OCI-LY7 (cell line): Measurements from ENCODE around the gene DNAJB7. TPM values are rescaled to one million over a fixed set of nuclear protein-coding genes. Genes with fewer than 3 reads are reported as not detected.
A peak's percentile ranks its signal among the peaks of the same experiment; 100 is the strongest.

Source experiments
- BruUV-seq: library from RNA; stranded (reverse); fragments of 400-500 nt; replicated peaks from 2 replicates; lab custom pipeline; 2021; lab: Mats Ljungman, UMichigan
- CTCF ChIA-PET: fragments of 300-600 bp; sonication (Branson Sonifier 250); formaldehyde crosslinking; loops from one replicate; lab custom pipeline; 2022; ENCODE audit warnings: antibody characterized with exemption; ENCODE audit not compliant: unreplicated experiment; lab: Charles Lee
- POLR2A ChIA-PET: fragments of 300-600 bp; sonication (Branson Sonifier 250); formaldehyde crosslinking; loops from one replicate; lab custom pipeline; 2022; ENCODE audit warnings: antibody characterized with exemption; lab: Charles Lee
- DNase-seq: peaks from one replicate; pipeline ENCODE4 v3.0.0-alpha.2; 2015; ENCODE audit warnings: low spot score
- H2AFZ ChIP-seq: fragments of 200-600 bp; sonication (generic), shearing (Covaris generic); 2 replicates; pipeline ENCODE4 v1.6.1; 2014; ENCODE audit warnings: mild to moderate bottlenecking, antibody characterized with exemption, low read length, moderate library complexity
- H3K27ac ChIP-seq: fragments of 200-600 bp; sonication (generic); 2 replicates; pipeline ENCODE4 v1.5.1; 2014; ENCODE audit warnings: mixed run types, low read depth, mild to moderate bottlenecking, moderate library complexity, low read length, inconsistent platforms; ENCODE audit not compliant: poor library complexity, severe bottlenecking
- H3K36me3 ChIP-seq: fragments of 200-600 bp; sonication (generic); 2 replicates; pipeline ENCODE4 v1.6.1; 2014; ENCODE audit warnings: mild to moderate bottlenecking, antibody characterized with exemption, low read length, moderate library complexity, mixed read lengths; ENCODE audit not compliant: insufficient read depth
- H3K4me1 ChIP-seq: fragments of 200-600 bp; sonication (generic); 2 replicates; pipeline ENCODE4 v1.5.1; 2014; ENCODE audit warnings: mild to moderate bottlenecking, low read length; ENCODE audit not compliant: insufficient read depth, poor library complexity, severe bottlenecking
- H3K4me2 ChIP-seq: fragments of 200-600 bp; sonication (generic); 2 replicates; pipeline ENCODE4 v1.6.1; 2014; ENCODE audit warnings: mild to moderate bottlenecking, low read length
- H3K4me3 ChIP-seq: fragments of 200-600 bp; sonication (generic); 2 replicates; pipeline ENCODE4 v1.5.1; 2014; ENCODE audit warnings: mild to moderate bottlenecking, low read depth, low read length; ENCODE audit not compliant: poor library complexity, severe bottlenecking
- H3K79me2 ChIP-seq: fragments of 200-600 bp; sonication (generic); 2 replicates; pipeline ENCODE4 v1.6.1; 2016; ENCODE audit warnings: low read depth, mild to moderate bottlenecking, low read length, moderate library complexity, mixed read lengths; ENCODE audit not compliant: insufficient read depth
- H3K9me2 ChIP-seq: fragments of 200-600 bp; sonication (generic); 2 replicates; pipeline ENCODE4 v1.6.1; 2016; ENCODE audit warnings: mild to moderate bottlenecking, low read length, mixed read lengths; ENCODE audit not compliant: insufficient read depth
- H3K9me3 ChIP-seq: fragments of 200-600 bp; sonication (generic); 2 replicates; pipeline ENCODE4 v1.6.1; 2014; ENCODE audit warnings: mild to moderate bottlenecking, mixed run types, low read length, mixed read lengths
- H4K20me1 ChIP-seq: fragments of 200-600 bp; sonication (generic); 2 replicates; pipeline ENCODE4 v1.6.1; 2014; ENCODE audit warnings: mild to moderate bottlenecking, antibody characterized with exemption, low read length, moderate library complexity, mixed read lengths; ENCODE audit not compliant: insufficient read depth
- CTCF ChIP-seq: fragments of 200-600 bp; sonication (generic); conservative IDR thresholded peaks from 2 replicates; pipeline ENCODE4 v1.5.1; 2014; ENCODE audit warnings: mild to moderate bottlenecking, antibody characterized with exemption, low read length, moderate library complexity, mixed read lengths
- EZH2phosphoT487 ChIP-seq: fragments of 200-600 bp; sonication (generic); IDR thresholded peaks from 2 replicates; pipeline ENCODE4 v1.6.1; 2018; ENCODE audit warnings: low read depth, borderline replicate concordance, mild to moderate bottlenecking, mixed run types, antibody characterized with exemption, low read length, moderate library complexity, mixed read lengths
- intact Hi-C: fragments of 100-400 bp; cut with micrococcal nuclease; formaldehyde crosslinking; loops from one replicate; pipeline ENCODE4 v1.10.0; 2022; ENCODE audit not compliant: unreplicated experiment
- total RNA-seq, 2 experiments: library from RNA; depleted of rRNA in 1 of 2; stranded (reverse); fragments of >200 nt in 1 of 2; shearing (Covaris generic) in 1 of 2; gene quantifications; 2 replicates each; pipeline ENCODE4 v1.2.3, GENCODE V29; 2014 to 2022

Gene DNAJB7
- total RNA-seq, 2 experiments from 2014 or later: not detected

- no peak for DNase-seq
- Histone ChIP-seq H3K4me2 (no peak overlapping the region), H3K9me3 (no peaks in the 10 kb centered on the region), H3K27ac (no peak overlapping the region), H2AFZ (no peak overlapping the region), H4K20me1 (no peaks in the 10 kb centered on the region), H3K9me2 (no peaks in the 10 kb centered on the region; the same call in 1 of the 2 replicates), H3K4me1 (no peaks in the 10 kb centered on the region), H3K79me2 (no peaks in the 10 kb centered on the region), H3K4me3 (no peak overlapping the region), H3K36me3 (peaks cover 31% of the 10 kb centered on the region)
- intact Hi-C loops: no loop called here
- TF ChIP-seq EZH2phosphoT487 (no peak), CTCF (no peak)
- ChIA-PET POLR2A (interaction anchor here (0.6 to 1.2 kb wide), 2 partner anchors 10 to 23 kb away, joined by 3 to 4 read pairs; no protein-coding TSS in a partner anchor), CTCF (no interaction called here)
- BruUV-seq: no TSS peak
These were observed 15.0 kb upstream of the DNAJB7 start for GRCh38 chr22:40876907-40877306.

GRCh38 chr22:40875111-40875510 lies 13.2 kb upstream of the DNAJB7 start:
- H3K9me2 ChIP-seq: no peaks in the 10 kb centered on the region; the same call in 1 of the 2 replicates
- CTCF ChIA-PET: no interaction called here

More at GRCh38 chr22:40875111-40875510, 13.2 kb upstream of the DNAJB7 start:
- TSS peak; percentile 53 for BruUV-seq
- POLR2A ChIA-PET: no interaction called here
- no peaks in the 10 kb centered on the region for H4K20me1 ChIP-seq
- TF ChIP-seq EZH2phosphoT487 (no peak), CTCF (no peak)
- intact Hi-C loops: no loop called here
- no peak overlapping the region for H2AFZ ChIP-seq
- no peak overlapping the region for H3K4me2 ChIP-seq
- no peak for DNase-seq
- H3K27ac ChIP-seq: no peak overlapping the region
- H3K4me3 ChIP-seq: no peak overlapping the region
- H3K36me3 ChIP-seq: peaks cover 38% of the 10 kb centered on the region
- H3K4me1 ChIP-seq: no peaks in the 10 kb centered on the region
- no peaks in the 10 kb centered on the region for H3K79me2 ChIP-seq
- no peaks in the 10 kb centered on the region for H3K9me3 ChIP-seq
